NCI-H345 (cell line): ENCODE measurements around the gene MRGPRX3.
"Not testable (repeated sequence)": the region's sequence is repeated elsewhere in the genome, so short reads cannot be mapped to it uniquely, and the experiment has no call there.

Experiments used
- DNase-seq: peaks from one replicate; lab custom pipeline; 2025; lab: John Stamatoyannopoulos, UW

The MRGPRX3 gene

GRCh38 chr11:18132341-18132740, at the start of gene MRGPRX3:
Gene MRGPRX3 (plus strand): TSS chr11:18132571. CDS start chr11:18137203, 4,632 bp downstream.
- DNase-seq = no peak

- no peak for DNase-seq
Measured at GRCh38 chr11:18088366-18088765, 44.0 kb upstream of the MRGPRX3 start.

GRCh38 chr11:18088966-18089365, 43.4 kb upstream of the MRGPRX3 start:
- no peak for DNase-seq

- no peak for DNase-seq
Measured at GRCh38 chr11:18091731-18092130, 40.6 kb upstream of the MRGPRX3 start.

- no peak for DNase-seq
Measured at GRCh38 chr11:18093959-18094358, 38.4 kb upstream of the MRGPRX3 start.

GRCh38 chr11:18100926-18101656, 31.3 kb upstream of the MRGPRX3 start:
- DNase-seq = no peak

GRCh38 chr11:18105086-18105801, 27.1 kb upstream of the MRGPRX3 start:
- DNase-seq = no peak

- DNase-seq = peak; percentile 90
Measured at GRCh38 chr11:18105802-18106574, 26.4 kb upstream of the MRGPRX3 start, which contains the start of gene SAAL1. Gene SAAL1 (minus strand): TSS chr11:18106082. CDS start chr11:18106041, 41 bp downstream.

GRCh38 chr11:18106688-18107087, 25.7 kb upstream of the MRGPRX3 start:
- no peak for DNase-seq

- DNase-seq = no peak
Measured at GRCh38 chr11:18108254-18108653, 24.1 kb upstream of the MRGPRX3 start.

- DNase-seq = no peak
Measured at GRCh38 chr11:18111005-18111404, 21.4 kb upstream of the MRGPRX3 start.

- peak; percentile 77 for DNase-seq
Measured at GRCh38 chr11:18115360-18116127, 16.8 kb upstream of the MRGPRX3 start.

GRCh38 chr11:18121331-18121828, 11.0 kb upstream of the MRGPRX3 start:
- DNase-seq = not testable (repeated sequence)

GRCh38 chr11:18131115-18131514, 1.3 kb upstream of the MRGPRX3 start:
- DNase-seq = not testable (repeated sequence)

- no peak for DNase-seq
Measured at GRCh38 chr11:18135308-18135707, 2.9 kb downstream of the MRGPRX3 start.

GRCh38 chr11:18137186-18137800, 4.9 kb downstream of the MRGPRX3 start:
- no peak for DNase-seq

GRCh38 chr11:18140145-18140544, 7.8 kb downstream of the MRGPRX3 start:
- no peak for DNase-seq

- no peak for DNase-seq
Measured at GRCh38 chr11:18144243-18144642, 11.9 kb downstream of the MRGPRX3 start.

GRCh38 chr11:18145025-18145424, 12.7 kb downstream of the MRGPRX3 start:
- DNase-seq = no peak

- DNase-seq = no peak
Measured at GRCh38 chr11:18145837-18146236, 13.5 kb downstream of the MRGPRX3 start.

GRCh38 chr11:18151581-18151980, 19.2 kb downstream of the MRGPRX3 start:
- no peak for DNase-seq
